Gastroesophageal sphincter (tissue), 3 donors: Measurements from ENCODE around the gene RIN2.

Experiments used
- CTCF ChIP-seq, 4 experiments: fragments of 200-600 bp in 2 of 4; fragments of 450-650 bp in 2 of 4; sonication (generic) in 1 of 4; IDR thresholded peaks; one replicate each; pipeline ENCODE4 v1.5.1; 2017 to 2019; ENCODE audit warnings: antibody characterized with exemption in 4 of 4, mild to moderate bottlenecking in 2 of 4, moderate library complexity in 2 of 4
- EP300 ChIP-seq: sonication (generic); formaldehyde crosslinking; IDR thresholded peaks from one replicate; pipeline ENCODE4 v1.6.1; 2017; ENCODE audit warnings: antibody characterized with exemption, mild to moderate bottlenecking
- POLR2A ChIP-seq, 2 donors: fragments of 450-650 bp; IDR thresholded peaks; one replicate each; pipeline ENCODE4 v1.6.1; 2017; ENCODE audit warnings: antibody characterized with exemption in 2 of 2, mild to moderate bottlenecking in 2 of 2, moderate library complexity in 1 of 2

- TF ChIP-seq CTCF (IDR thresholded peaks at IDR 0.05) (no peak), POLR2A (IDR thresholded peaks at IDR 0.05) (no peak), EP300 (no peak)
Measured at GRCh38 chr20:19760371-19760721, 2.3 kb downstream of the RIN2 start.
